Keratinocyte (primary cell): ENCODE results near the gene PSMD14.
"Not testable (repeated sequence)": the region's sequence is repeated elsewhere in the genome, so short reads cannot be mapped to it uniquely, and the experiment has no call there.

Experiments used
- CTCF ChIP-seq, 3 experiments: IDR thresholded peaks in 1 of 3; conservative IDR thresholded peaks in 1 of 3; optimal IDR thresholded peaks in 1 of 3; 2 replicates in 2 of 3; 3 replicates in 1 of 3; pipeline versions ENCODE3 to v1.5.1; 2011; ENCODE audit warnings: low read length in 3 of 3, mild to moderate bottlenecking in 3 of 3, moderate library complexity in 2 of 3, control low read depth in 1 of 3, inconsistent platforms in 1 of 3; ENCODE audit not compliant: insufficient read depth in 2 of 3; ENCODE audit errors: extremely low read depth in 1 of 3
- EZH2 ChIP-seq: IDR thresholded peaks from one replicate; pipeline ENCODE4 v1.6.1; 2012; ENCODE audit warnings: inconsistent platforms, mild to moderate bottlenecking, low read length, moderate library complexity

DNA sequence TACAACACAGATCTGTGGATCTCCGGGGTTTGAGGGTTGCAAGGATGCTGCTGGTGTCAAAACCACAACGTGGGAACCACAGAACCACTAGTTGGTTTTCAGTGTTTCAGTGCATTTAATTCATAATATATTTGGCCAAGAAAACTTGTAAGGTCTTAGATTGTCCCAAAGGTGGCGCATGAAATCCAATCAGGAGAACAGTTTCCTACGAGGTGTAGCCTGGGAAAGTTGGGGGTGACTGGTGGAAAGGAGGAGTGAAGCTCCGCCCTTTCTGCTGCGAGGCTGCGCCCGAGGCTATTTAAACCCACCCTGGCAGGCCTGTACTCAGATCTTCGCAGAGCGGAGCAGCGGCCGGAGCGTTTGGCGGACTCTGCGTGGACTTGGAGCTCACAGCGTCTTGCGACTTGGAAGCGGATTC lies 27.3 kb upstream of the PSMD14 start:
- TF ChIP-seq CTCF (optimal IDR thresholded peaks at IDR 0.05 in 1 of 3, IDR thresholded peaks at IDR 0.05 in 1 of 3, conservative IDR thresholded peaks at IDR 0.05 in 1 of 3; ENCODE audit: extremely low read depth in 1 of 3, insufficient read depth in 2 of 3, low read length in 3 of 3); EZH2: not testable (repeated sequence)
